ENCODE measurements around the gene NAB2.

DNA sequence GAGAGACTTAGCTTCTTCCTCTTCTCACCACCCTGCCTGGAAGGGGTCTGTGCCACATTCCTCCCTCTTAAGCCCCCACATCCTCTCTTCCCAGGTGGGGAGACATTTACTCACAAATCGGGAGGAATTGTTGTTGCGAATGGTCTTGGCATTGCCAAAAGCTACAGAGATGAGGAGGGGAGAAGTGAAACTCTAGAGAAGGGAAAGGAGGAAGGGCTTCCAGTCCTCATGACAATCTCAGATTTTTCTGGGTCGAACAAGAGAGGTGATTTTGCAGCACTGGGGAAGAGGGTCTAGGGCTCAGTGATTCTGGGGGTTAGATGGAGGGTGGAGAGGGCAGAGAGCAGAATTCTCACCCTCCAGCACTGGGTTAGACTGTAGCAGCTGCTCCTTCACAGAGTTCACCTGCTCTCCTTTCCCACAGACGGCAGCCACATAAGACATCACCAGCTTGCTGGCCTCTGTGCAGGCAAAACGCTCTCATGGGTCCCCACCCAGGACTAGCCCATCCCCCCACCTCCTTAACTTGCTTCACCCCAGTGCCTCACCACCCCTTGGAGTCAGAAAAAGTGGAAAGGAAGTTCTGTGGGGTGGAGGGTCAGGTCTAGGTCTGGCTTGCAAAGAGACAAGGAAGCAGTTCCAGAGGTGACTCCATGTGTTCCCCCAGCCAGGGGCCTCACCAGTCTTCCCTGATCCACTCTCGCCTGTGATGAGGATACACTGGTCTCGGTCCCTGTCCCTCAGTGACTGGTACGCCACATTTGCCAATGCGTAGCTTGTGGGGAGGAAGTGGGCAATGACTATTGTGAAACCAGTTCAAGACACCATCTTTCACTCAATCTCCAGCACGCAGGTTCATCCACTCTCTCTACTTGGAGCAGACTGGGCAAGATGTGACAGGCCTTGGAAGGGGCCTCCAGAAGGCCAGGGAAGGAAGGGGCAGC lies 41.7 kb upstream of the NAB2 start:
- TF ChIP-seq CTCF (IDR thresholded peaks at IDR 0.05 in 2 of 3, conservative IDR thresholded peaks at IDR 0.05 in 1 of 3; ENCODE audit: insufficient read depth in 2 of 3, low read depth in 1 of 3, low read length in 3 of 3) (no peak), TCF7 (IDR thresholded peaks at IDR 0.05; ENCODE audit: borderline replicate concordance) (no peak), ZNF512 (tag; IDR thresholded peaks at IDR 0.05) (no peak)

All from K562 (cell line).